Endothelial cell of umbilical vein (primary cell): ENCODE data around the gene OAS3. TPM values are rescaled to one million over a fixed set of nuclear protein-coding genes. Genes with fewer than 3 reads are reported as not detected.

ENCODE experiments used
- BruUV-seq: library from RNA; stranded (reverse); fragments of 400-500 nt; replicated peaks from 2 replicates; lab custom pipeline; 2021; lab: Mats Ljungman, UMichigan
- CTCF ChIA-PET: fragments of 300-600, 350-600 bp; sonication (Branson Sonifier 250); formaldehyde crosslinking; loops from one replicate; lab custom pipeline; 2021; ENCODE audit warnings: antibody characterized with exemption, inconsistent platforms; lab: Charles Lee
- POLR2A ChIA-PET: fragments of 300-600, 350-600 bp; sonication (Branson Sonifier 250); formaldehyde crosslinking; loops from one replicate; lab custom pipeline; 2021; ENCODE audit warnings: antibody characterized with exemption, inconsistent platforms; lab: Charles Lee
- DNase-seq: peaks from one replicate; pipeline ENCODE4 v3.0.0-alpha.2; 2011; ENCODE audit warnings: low read depth, low spot score
- FAIRE-seq: peaks from 2 replicates; lab custom pipeline; 2011; peaks lifted over from hg19 to GRCh38; lab: Jason Lieb, UNC
- H2AFZ ChIP-seq: 2 replicates; pipeline ENCODE4 v1.6.0; 2012; ENCODE audit warnings: low read depth, low read length, control low read depth, inconsistent platforms
- H3K27ac ChIP-seq: 2 replicates; pipeline ENCODE4 v1.5.1; 2011; ENCODE audit warnings: low read depth, mild to moderate bottlenecking, control low read depth, low read length, moderate library complexity; ENCODE audit not compliant: insufficient read depth
- H3K27me3 ChIP-seq, 2 experiments: 2 replicates each; pipeline versions ENCODE4 v1.6.0 to v1.6.1; 2011; ENCODE audit warnings: low read length in 2 of 2, mixed read lengths in 1 of 2; ENCODE audit not compliant: control insufficient read depth in 2 of 2, insufficient read depth in 2 of 2
- H3K36me3 ChIP-seq, 2 experiments: 2 replicates in 1 of 2; 3 replicates in 1 of 2; pipeline ENCODE4 v1.5.1; 2011; ENCODE audit warnings: low read length in 2 of 2, mild to moderate bottlenecking in 1 of 2, moderate library complexity in 1 of 2; ENCODE audit not compliant: control insufficient read depth in 2 of 2, insufficient read depth in 2 of 2; ENCODE audit errors: extremely low read depth in 1 of 2
- H3K4me1 ChIP-seq: 3 replicates; pipeline ENCODE4 v1.5.1; 2011; ENCODE audit warnings: mild to moderate bottlenecking, low read length; ENCODE audit not compliant: control insufficient read depth, insufficient read depth; ENCODE audit errors: extremely low read depth
- H3K4me2 ChIP-seq: 2 replicates; pipeline ENCODE4 v1.6.1; 2011; ENCODE audit warnings: low read length, control low read depth, mixed read lengths; ENCODE audit not compliant: insufficient read depth
- H3K4me3 ChIP-seq, 3 experiments: fragments of 200-600 bp in 1 of 3; sonication (generic), shearing (Covaris generic) in 1 of 3; replicated peaks in 1 of 3; 2 replicates each; pipeline ENCODE4 v1.5.1; 2011 to 2016; ENCODE audit warnings: control low read depth in 3 of 3, low read length in 3 of 3, mild to moderate bottlenecking in 2 of 3, inconsistent platforms in 1 of 3, low read depth in 1 of 3, moderate library complexity in 1 of 3; ENCODE audit not compliant: insufficient read depth in 1 of 3
- H3K79me2 ChIP-seq: 2 replicates; pipeline ENCODE4 v1.6.0; 2012; ENCODE audit warnings: low read length, inconsistent platforms; ENCODE audit not compliant: control insufficient read depth, insufficient read depth
- H3K9ac ChIP-seq: replicated peaks from 2 replicates; pipeline ENCODE3; 2011; ENCODE audit warnings: low read length, control low read depth; ENCODE audit not compliant: insufficient read depth; ENCODE audit errors: extremely low read depth
- H3K9me1 ChIP-seq: replicated peaks from 3 replicates; pipeline ENCODE4 v1.6.0; 2011; ENCODE audit warnings: mild to moderate bottlenecking, low read length; ENCODE audit not compliant: control insufficient read depth, insufficient read depth; ENCODE audit errors: extremely low read depth
- H3K9me3 ChIP-seq: replicated peaks from 2 replicates; pipeline ENCODE4 v1.5.1; 2012; ENCODE audit warnings: low read length, inconsistent platforms; ENCODE audit not compliant: control insufficient read depth, insufficient read depth
- H4K20me1 ChIP-seq: replicated peaks from 2 replicates; pipeline ENCODE3; 2011; ENCODE audit warnings: mild to moderate bottlenecking, low read length; ENCODE audit not compliant: control insufficient read depth, insufficient read depth; ENCODE audit errors: extremely low read depth
- CTCF ChIP-seq, 2 donors: IDR thresholded peaks; 1 replicate in 1 of 2; 2 replicates in 1 of 2; pipeline ENCODE4 v1.5.1; 2011; ENCODE audit warnings: low read length in 2 of 2, mild to moderate bottlenecking in 2 of 2, moderate library complexity in 2 of 2, control low read depth in 1 of 2, inconsistent platforms in 1 of 2, low read depth in 1 of 2; ENCODE audit not compliant: insufficient read depth in 1 of 2; ENCODE audit errors: extremely low read depth in 1 of 2
- EZH2 ChIP-seq: IDR thresholded peaks from 2 replicates; pipeline ENCODE4 v1.6.1; 2012; ENCODE audit warnings: borderline replicate concordance, low read depth, mild to moderate bottlenecking, moderate library complexity, low read length, inconsistent platforms; ENCODE audit not compliant: severe bottlenecking
- FOS ChIP-seq: IDR thresholded peaks from 2 replicates; pipeline ENCODE4 v1.6.1; 2011; ENCODE audit warnings: mild to moderate bottlenecking, low read length, moderate library complexity, borderline replicate concordance; ENCODE audit not compliant: insufficient read depth
- GATA2 ChIP-seq: IDR thresholded peaks from 2 replicates; pipeline ENCODE4 v1.7.0; 2011; ENCODE audit warnings: low read depth, mild to moderate bottlenecking, moderate library complexity, mixed read lengths, low read length; ENCODE audit not compliant: insufficient read length, insufficient read depth
- JUN ChIP-seq: IDR thresholded peaks from 2 replicates; pipeline ENCODE4 v1.6.1; 2011; ENCODE audit warnings: borderline replicate concordance, low read depth; ENCODE audit not compliant: insufficient read length, insufficient read depth
- MAX ChIP-seq: IDR thresholded peaks from 2 replicates; pipeline ENCODE4 v1.6.1; 2011; ENCODE audit not compliant: insufficient read depth, insufficient read length
- MYC ChIP-seq: IDR thresholded peaks from one replicate; pipeline ENCODE4 v1.6.1; 2011; ENCODE audit warnings: mild to moderate bottlenecking, low read depth, low read length
- POLR2A ChIP-seq: IDR thresholded peaks from 2 replicates; pipeline ENCODE4 v1.6.1; 2012; ENCODE audit warnings: low read depth, mild to moderate bottlenecking, control low read depth, low read length
- POLR2AphosphoS5 ChIP-seq: IDR thresholded peaks from 2 replicates; pipeline ENCODE4 v1.6.1; 2012; ENCODE audit warnings: low read depth, mild to moderate bottlenecking, control low read depth, low read length, moderate library complexity; ENCODE audit not compliant: insufficient read depth
- dilution Hi-C: fragments of 300-500 bp; cut with MboI; formaldehyde crosslinking; loops from one replicate; pipeline ENCODE4 v1.15.0; 2019; ENCODE audit warnings: low sequenced_read_pairs; ENCODE audit not compliant: extremely low pct_ligation_motif_present
- intact Hi-C: fragments of 100-400 bp; cut with micrococcal nuclease; formaldehyde crosslinking; loops from one replicate; pipeline ENCODE4 v1.10.0; 2022
- polyA plus RNA-seq, 4 experiments: library from polyadenylated mRNA; depleted of rRNA in 3 of 4; stranded (reverse) in 3 of 4; unstranded in 1 of 4; fragments of >200 nt; gene quantifications; 2 replicates each; pipeline versions ENCODE4 v1.2.1 to v1.2.3, GENCODE V29; 2011 to 2012; ENCODE audit warnings: missing spikeins in 1 of 4
- total RNA-seq: library from RNA; stranded (reverse); gene quantifications from 2 replicates; pipeline ENCODE4 v1.2.3, GENCODE V29; 2021

Gene OAS3
- total and polyA plus RNA-seq, 2 donors (not counting 3 experiments of a cell fraction or from before 2014, with no cell fraction given) = 13.1 to 19.8 TPM

GRCh38 chr12:112967306-112967705 is 29.0 kb downstream of the OAS3 start:
- H3K9me1 ChIP-seq = no peaks in the 10 kb centered on the region
- POLR2A ChIA-PET = no interaction called here
- H3K4me2 ChIP-seq = no peak overlapping the region
- no peak overlapping the region for H2AFZ ChIP-seq
- H4K20me1 ChIP-seq = no peaks in the 10 kb centered on the region
- no peaks in the 10 kb centered on the region for H3K27me3 ChIP-seq
- intact Hi-C loops = no loop called here
- BruUV-seq = no TSS peak
- peaks cover 9% of the 10 kb centered on the region for H3K4me1 ChIP-seq
- H3K9me3 ChIP-seq = no peaks in the 10 kb centered on the region
- dilution Hi-C loops = no loop called here
- H3K27ac ChIP-seq = no peak overlapping the region
- no peak for DNase-seq
- H3K4me3 ChIP-seq = no peak overlapping the region
- no peaks in the 10 kb centered on the region for H3K79me2 ChIP-seq
- CTCF ChIA-PET = interaction anchor here (3.2 kb wide), 1 partner anchor 26 kb away, joined by 8 read pairs; no protein-coding TSS in a partner anchor
- no peak for FAIRE-seq
- H3K9ac ChIP-seq = no peak overlapping the region
- TF ChIP-seq EZH2 = no peak
- no peak for TF ChIP-seq FOS
- TF ChIP-seq POLR2A = no peak
- TF ChIP-seq GATA2 = no peak
- no peak for TF ChIP-seq CTCF (IDR thresholded peaks at IDR 0.05; ENCODE audit: extremely low read depth in 1 of 2, insufficient read depth in 1 of 2, low read depth in 1 of 2, low read length in 2 of 2)
- TF ChIP-seq JUN = no peak
- TF ChIP-seq MYC = no peak
- TF ChIP-seq POLR2AphosphoS5 = no peak
- no peak for TF ChIP-seq MAX
- H3K36me3 ChIP-seq = no peaks in the 10 kb centered on the region
